HEK293 (cell line): ENCODE measurements around the gene VAT1L.

Source experiments
- ZBTB1 ChIP-seq: fragments of 450-650 bp; formaldehyde crosslinking; IDR thresholded peaks from 2 replicates; pipeline ENCODE4 v1.5.1; 2016; ENCODE audit warnings: missing biosample characterization, missing genetic modification characterization
- ZBTB10 ChIP-seq: fragments of 450-650 bp; formaldehyde crosslinking; IDR thresholded peaks from 2 replicates; pipeline ENCODE4 v1.5.1; 2016; ENCODE audit warnings: missing biosample characterization, missing genetic modification characterization
- ZNF248 ChIP-seq: fragments of 450-650 bp; formaldehyde crosslinking; IDR thresholded peaks from 2 replicates; pipeline ENCODE4 v1.5.1; 2017; ENCODE audit warnings: missing biosample characterization, missing genetic modification characterization

GRCh38 chr16:77871932-77872331 is 83.6 kb downstream of the VAT1L start:
- TF ChIP-seq ZBTB1 (tag by site-specific recombination) = no peak
- TF ChIP-seq ZNF248 = no peak
- TF ChIP-seq ZBTB10 (tag by site-specific recombination) = no peak
